SK-N-SH treated with all-trans-retinoic acid at 6 μM for 48 hours (cell line): Measurements from ENCODE around the gene VPS51.

ENCODE experiments used
- ATAC-seq: fragments of 200-7000 bp; cut with Tn5 transposase; 3 replicates; pipeline ENCODE4 v1.9.1; 2020; ENCODE audit warnings: mild to moderate bottlenecking, moderate library complexity
- ARNTL ChIP-seq: fragments of 450-650 bp; formaldehyde crosslinking; IDR thresholded peaks from 2 replicates; pipeline ENCODE4 v1.5.0; 2020; ENCODE audit warnings: low read depth, mild to moderate bottlenecking, moderate library complexity, borderline replicate concordance
- BACH2 ChIP-seq: fragments of 250-450 bp; sonication (Bioruptor Pico); IDR thresholded peaks from 2 replicates; pipeline ENCODE4 v1.9.0; 2021; ENCODE audit warnings: mild to moderate bottlenecking, borderline replicate concordance
- CREB5 ChIP-seq: fragments of 250-450 bp; sonication (Bioruptor Pico); IDR thresholded peaks from 2 replicates; pipeline ENCODE4 v1.5.1; 2020; ENCODE audit warnings: low read depth, mild to moderate bottlenecking, moderate library complexity
- CSDC2 ChIP-seq: fragments of 250-450 bp; sonication (Bioruptor Pico); IDR thresholded peaks from 2 replicates; pipeline ENCODE4 v1.5.0; 2020; ENCODE audit warnings: mild to moderate bottlenecking, moderate library complexity
- CSRNP3 ChIP-seq: fragments of 250-450 bp; sonication (Bioruptor Pico); IDR thresholded peaks from 2 replicates; pipeline ENCODE4 v1.5.1; 2021; ENCODE audit warnings: mild to moderate bottlenecking, moderate library complexity
- ESRRG ChIP-seq: fragments of 250-450 bp; sonication (Bioruptor Pico); IDR thresholded peaks from 2 replicates; pipeline ENCODE4 v1.6.1; 2021; ENCODE audit warnings: mild to moderate bottlenecking
- GLIS3 ChIP-seq: fragments of 250-450 bp; sonication (Bioruptor Pico); IDR thresholded peaks from 2 replicates; pipeline ENCODE4 v1.5.0; 2020; ENCODE audit warnings: mild to moderate bottlenecking, moderate library complexity
- ISL1 ChIP-seq: fragments of 250-450 bp; sonication (Bioruptor Pico); IDR thresholded peaks from 2 replicates; pipeline ENCODE4 v2.1.2; 2022; ENCODE audit warnings: mild to moderate bottlenecking, moderate library complexity
- OSR1 ChIP-seq: fragments of 250-450 bp; sonication (Bioruptor Pico); IDR thresholded peaks from 2 replicates; pipeline ENCODE4 v1.8.0; 2022; ENCODE audit warnings: moderate library complexity, mild to moderate bottlenecking, inconsistent platforms
- POU6F1 ChIP-seq: fragments of 250-450 bp; sonication (Bioruptor Pico); IDR thresholded peaks from 2 replicates; pipeline ENCODE4 v1.8.0; 2021; ENCODE audit warnings: low read depth, mild to moderate bottlenecking, moderate library complexity, borderline replicate concordance
- PPARA ChIP-seq: fragments of 250-450 bp; sonication (Bioruptor Pico); IDR thresholded peaks from 2 replicates; pipeline ENCODE4 v1.5.0; 2020; ENCODE audit warnings: mild to moderate bottlenecking, borderline replicate concordance
- SNAI2 ChIP-seq: fragments of 250-450 bp; sonication (Bioruptor Pico); IDR thresholded peaks from 2 replicates; pipeline ENCODE4 v1.5.0; 2020; ENCODE audit warnings: mild to moderate bottlenecking, moderate library complexity
- TCF4 ChIP-seq: fragments of 250-450 bp; sonication (Bioruptor Pico); IDR thresholded peaks from 2 replicates; pipeline ENCODE4 v1.8.0; 2021; ENCODE audit warnings: mild to moderate bottlenecking, moderate library complexity, borderline replicate concordance
- TOX ChIP-seq: fragments of 250-450 bp; sonication (Bioruptor Pico); IDR thresholded peaks from 2 replicates; pipeline ENCODE4 v1.8.0; 2021; ENCODE audit warnings: mild to moderate bottlenecking, moderate library complexity, borderline replicate concordance
- TSHZ2 ChIP-seq: fragments of 250-450 bp; sonication (Bioruptor Pico); IDR thresholded peaks from 2 replicates; pipeline ENCODE4 v1.5.0; 2020; ENCODE audit warnings: mild to moderate bottlenecking, moderate library complexity
- ZC3H10 ChIP-seq: fragments of 250-450 bp; sonication (Bioruptor Pico); IDR thresholded peaks from 2 replicates; pipeline ENCODE4 v1.5.1; 2021; ENCODE audit warnings: mild to moderate bottlenecking, moderate library complexity
- ZFP3 ChIP-seq: fragments of 250-450 bp; sonication (Bioruptor Pico); IDR thresholded peaks from 2 replicates; pipeline ENCODE4 v1.5.0; 2020; ENCODE audit warnings: mild to moderate bottlenecking, moderate library complexity
- ZFP30 ChIP-seq: fragments of 450-650 bp; formaldehyde crosslinking; IDR thresholded peaks from 2 replicates; pipeline ENCODE4 v1.5.0; 2022; ENCODE audit warnings: mild to moderate bottlenecking, moderate library complexity
- ZNF565 ChIP-seq: fragments of 450-650 bp; formaldehyde crosslinking; conservative IDR thresholded peaks from 2 replicates; pipeline ENCODE4 v1.5.0; 2020; ENCODE audit warnings: low read depth, mild to moderate bottlenecking, moderate library complexity
- ZNF70 ChIP-seq: fragments of 450-650 bp; formaldehyde crosslinking; IDR thresholded peaks from 2 replicates; pipeline ENCODE4 v1.5.0; 2020; ENCODE audit warnings: mild to moderate bottlenecking, moderate library complexity
- ZNF8 ChIP-seq: fragments of 450-650 bp; formaldehyde crosslinking; IDR thresholded peaks from 2 replicates; pipeline ENCODE4 v1.5.0; 2020; ENCODE audit warnings: mild to moderate bottlenecking, moderate library complexity

Gene VPS51

GRCh38 chr11:65095427-65095826, 587 bp upstream of the VPS51 start:
- TF ChIP-seq CREB5 (no peak), ZNF565 (CRISPR knock-in tag) (no peak), CSDC2 (CRISPR knock-in tag) (no peak)
- TF ChIP-seq, all 23 proteins: peak for 0
- ATAC-seq: no peak

GRCh38 chr11:65096926-65097325, 912 bp downstream of the VPS51 start:
- TF ChIP-seq ARNTL (no peak), ZC3H10 (CRISPR knock-in tag) (no peak), TSHZ2 (CRISPR knock-in tag) (no peak), CREB5 (no peak), POU6F1 (CRISPR knock-in tag) (no peak), ZNF565 (CRISPR knock-in tag) (no peak), ZNF8 (CRISPR knock-in tag) (no peak), TOX (no peak), SNAI2 (CRISPR knock-in tag) (no peak), PPARA (CRISPR knock-in tag) (no peak), ZNF70 (no peak), ESRRG (no peak), CSRNP3 (CRISPR knock-in tag) (no peak), BACH2 (CRISPR knock-in tag) (no peak), ZFP3 (no peak), ZFP30 (CRISPR knock-in tag) (no peak)
- peak; percentile 5; the same call in 2 of the 3 replicates for ATAC-seq

GRCh38 chr11:65100674-65101350, 4.8 kb downstream of the VPS51 start:
- no peak for ATAC-seq
- TF ChIP-seq ISL1 (CRISPR knock-in tag) (no peak), PPARA (CRISPR knock-in tag) (no peak), ARNTL (no peak), GLIS3 (CRISPR knock-in tag) (no peak), TOX (no peak), OSR1 (no peak), ZFP30 (CRISPR knock-in tag) (no peak), TCF4 (CRISPR knock-in tag) (no peak), CSDC2 (CRISPR knock-in tag) (no peak), SNAI2 (CRISPR knock-in tag) (no peak), ESRRG (no peak), CSRNP3 (CRISPR knock-in tag) (no peak), TSHZ2 (CRISPR knock-in tag) (no peak), ZC3H10 (CRISPR knock-in tag) (no peak), ZNF565 (CRISPR knock-in tag) (no peak), POU6F1 (CRISPR knock-in tag) (no peak)
